Calu3 (cell line): ENCODE results near the gene TIFAB. TPM values are rescaled to one million over a fixed set of nuclear protein-coding genes. Genes with fewer than 3 reads are reported as not detected.

Source experiments
- BruUV-seq: library from RNA; stranded (reverse); fragments of 400-500 nt; replicated peaks from 2 replicates; lab custom pipeline; 2021; lab: Mats Ljungman, UMichigan
- CTCF ChIA-PET: fragments of 300-600 bp; sonication (Branson Sonifier 250); formaldehyde crosslinking; loops from one replicate; lab custom pipeline; 2022; ENCODE audit warnings: antibody characterized with exemption; lab: Charles Lee
- DNase-seq: peaks from one replicate; pipeline ENCODE4 v3.0.0; 2022
- H3K27ac Mint-ChIP-seq: one replicate; pipeline ENCODE4 v1.8.0; 2022; ENCODE audit warnings: mixed read lengths; ENCODE audit not compliant: unreplicated experiment
- H3K27me3 Mint-ChIP-seq: one replicate; pipeline ENCODE4 v1.8.0; 2022; ENCODE audit warnings: mixed read lengths; ENCODE audit not compliant: unreplicated experiment
- H3K36me3 Mint-ChIP-seq: one replicate; pipeline ENCODE4 v1.8.0; 2022; ENCODE audit warnings: mild to moderate bottlenecking, moderate library complexity, mixed read lengths; ENCODE audit not compliant: insufficient read depth, unreplicated experiment
- H3K4me1 Mint-ChIP-seq: one replicate; pipeline ENCODE4 v1.8.0; 2022; ENCODE audit warnings: mild to moderate bottlenecking, low read depth, mixed read lengths; ENCODE audit not compliant: unreplicated experiment
- H3K4me3 Mint-ChIP-seq: one replicate; pipeline ENCODE4 v1.8.0; 2022; ENCODE audit warnings: mild to moderate bottlenecking, low read depth, moderate library complexity, mixed read lengths; ENCODE audit not compliant: unreplicated experiment
- H3K9me3 Mint-ChIP-seq: one replicate; pipeline ENCODE4 v1.8.0; 2022; ENCODE audit warnings: low read depth, mixed read lengths; ENCODE audit not compliant: unreplicated experiment
- CTCF ChIP-seq: fragments of 200-600 bp; IDR thresholded peaks from one replicate; pipeline ENCODE4 v1.8.0; 2022; ENCODE audit warnings: antibody characterized with exemption; ENCODE audit not compliant: unreplicated experiment
- intact Hi-C: fragments of 100-400 bp; cut with micrococcal nuclease; formaldehyde crosslinking; loops from one replicate; pipeline ENCODE4 v1.10.0; 2022; ENCODE audit not compliant: unreplicated experiment
- total RNA-seq: library from RNA; stranded (reverse); gene quantifications from 2 replicates; pipeline ENCODE4 v1.2.3, GENCODE V29; 2022

TIFAB gene
- total RNA-seq, 1 experiment from 2014 or later: not detected

GRCh38 chr5:135450952-135451351 is 1.2 kb downstream of the TIFAB start:
- no peak for TF ChIP-seq CTCF
- intact Hi-C loops: no loop called here
- Mint-ChIP-seq H3K4me1 (peaks cover 10% of the 10 kb centered on the region), H3K4me3 (no peak overlapping the region), H3K36me3 (no peaks in the 10 kb centered on the region), H3K27ac (no peak overlapping the region), H3K27me3 (peaks cover 78% of the 10 kb centered on the region), H3K9me3 (no peaks in the 10 kb centered on the region)
- DNase-seq: no peak
- no TSS peak for BruUV-seq
- CTCF ChIA-PET: no interaction called here

- Mint-ChIP-seq H3K4me1 (peaks cover 10% of the 10 kb centered on the region), H3K27ac (no peak overlapping the region), H3K9me3 (no peaks in the 10 kb centered on the region), H3K4me3 (no peak overlapping the region), H3K27me3 (peaks cover 78% of the 10 kb centered on the region), H3K36me3 (no peaks in the 10 kb centered on the region)
- TF ChIP-seq CTCF: no peak
- CTCF ChIA-PET: no interaction called here
- DNase-seq: no peak
- intact Hi-C loops: no loop called here
- no TSS peak for BruUV-seq
These were observed 1.8 kb downstream of the TIFAB start for GRCh38 chr5:135450336-135450735.

GRCh38 chr5:135449644-135450043 is 2.5 kb downstream of the TIFAB start:
- H3K4me3 Mint-ChIP-seq: no peak overlapping the region
- H3K36me3 Mint-ChIP-seq: no peaks in the 10 kb centered on the region
- intact Hi-C loops: no loop called here
- H3K27ac Mint-ChIP-seq: no peak overlapping the region
- peaks cover 10% of the 10 kb centered on the region for H3K4me1 Mint-ChIP-seq
- CTCF ChIA-PET: no interaction called here
- TF ChIP-seq CTCF: no peak
- no peaks in the 10 kb centered on the region for H3K9me3 Mint-ChIP-seq
- DNase-seq: no peak
- H3K27me3 Mint-ChIP-seq: peaks cover 79% of the 10 kb centered on the region
- no TSS peak for BruUV-seq

GRCh38 chr5:135448791-135449507 is 3.2 kb downstream of the TIFAB start:
- no peak for DNase-seq
- Mint-ChIP-seq H3K4me1 (peaks cover 10% of the 10 kb centered on the region), H3K9me3 (no peaks in the 10 kb centered on the region), H3K27me3 (peaks cover 83% of the 10 kb centered on the region), H3K36me3 (no peaks in the 10 kb centered on the region), H3K27ac (no peak overlapping the region), H3K4me3 (no peak overlapping the region)
- intact Hi-C loops: no loop called here
- CTCF ChIA-PET: no interaction called here
- TF ChIP-seq CTCF: no peak
- BruUV-seq: no TSS peak
